Activated CD8-positive, alpha-beta T cell treated with anti-CD3 and anti-CD28 coated beads, Interleukin-2, amount 10 ng/mL, durations not matched to agents 7 days and 5 days (primary cell): Measurements from ENCODE around the gene POLG. TPM values are rescaled to one million over a fixed set of nuclear protein-coding genes. Genes with fewer than 3 reads are reported as not detected.
A peak's percentile ranks its signal among the peaks of the same experiment; 100 is the strongest.

Source experiments
- ATAC-seq: fragments of 150-1000 bp; cut with Tn5 transposase; one replicate; pipeline ENCODE4 v1.10.0; 2021; ENCODE audit warnings: moderate library complexity
- CTCF ChIA-PET: fragments of 350-600 bp; sonication (Branson Sonifier 250); formaldehyde crosslinking; loops from one replicate; lab custom pipeline; 2021; ENCODE audit warnings: antibody characterized with exemption; lab: Charles Lee
- POLR2A ChIA-PET: fragments of 350-600 bp; sonication (Branson Sonifier 250); formaldehyde crosslinking; loops from one replicate; lab custom pipeline; 2021; ENCODE audit warnings: antibody characterized with exemption; lab: Charles Lee
- DNase-seq: peaks from one replicate; pipeline ENCODE4 v3.0.0-alpha.2; 2020
- H3K27ac Mint-ChIP-seq: one replicate; pipeline ENCODE4 v1.8.0; 2021; ENCODE audit warnings: mild to moderate bottlenecking, mixed read lengths
- H3K27me3 Mint-ChIP-seq: one replicate; pipeline ENCODE4 v1.8.0; 2021; ENCODE audit warnings: low read depth, mixed read lengths
- H3K36me3 Mint-ChIP-seq: one replicate; pipeline ENCODE4 v1.8.0; 2021; ENCODE audit warnings: low read depth, mixed read lengths
- H3K4me1 Mint-ChIP-seq: one replicate; pipeline ENCODE4 v1.8.0; 2021; ENCODE audit warnings: low read depth, mixed read lengths
- H3K4me3 Mint-ChIP-seq: one replicate; pipeline ENCODE4 v1.8.0; 2021; ENCODE audit warnings: mild to moderate bottlenecking, mixed read lengths
- H3K9me3 Mint-ChIP-seq: one replicate; pipeline ENCODE4 v1.8.0; 2022; ENCODE audit warnings: mixed read lengths; ENCODE audit not compliant: insufficient read depth
- total RNA-seq, 2 experiments: library from RNA; stranded (reverse); gene quantifications; one replicate each; pipeline ENCODE4 v1.2.3, GENCODE V29; 2021

POLG gene
- total RNA-seq, 2 experiments from 2014 or later = 121 to 128 TPM

DNA sequence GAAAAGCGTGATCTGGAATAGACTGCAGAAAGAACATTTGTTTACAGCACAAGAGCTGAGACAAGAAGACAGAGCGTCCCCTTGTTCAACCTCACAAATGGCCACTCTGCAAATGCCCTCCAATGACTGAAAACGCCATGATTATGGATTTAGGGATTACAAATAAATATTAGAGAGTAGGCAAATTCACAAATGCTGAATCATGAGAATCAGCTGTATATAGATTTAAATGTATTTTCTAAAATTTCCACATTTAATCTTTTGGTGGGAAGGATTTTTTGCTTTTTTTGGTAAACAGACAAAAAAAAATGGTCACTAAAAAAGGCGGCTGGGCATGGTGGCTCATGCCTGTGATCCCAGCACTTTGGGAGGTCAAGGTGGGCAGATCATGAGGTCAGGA, 10.6 kb upstream of the POLG start:
- H3K36me3 Mint-ChIP-seq = no peaks in the 10 kb centered on the region
- H3K4me1 Mint-ChIP-seq = no peaks in the 10 kb centered on the region
- no peak overlapping the region for H3K27ac Mint-ChIP-seq
- CTCF ChIA-PET = interaction anchor here (0.6 to 3.3 kb wide), 3 partner anchors 9 to 138 kb away, joined by 3 to 20 read pairs (median 5); no protein-coding TSS in a partner anchor
- ATAC-seq (no peak), DNase-seq (no peak)
- peaks cover 18% of the 10 kb centered on the region for H3K27me3 Mint-ChIP-seq
- no peak overlapping the region for H3K4me3 Mint-ChIP-seq
- POLR2A ChIA-PET = interaction anchor here (0.8 kb wide), 1 partner anchor 54 kb away, joined by 3 read pairs; no protein-coding TSS in a partner anchor
- no peaks in the 10 kb centered on the region for H3K9me3 Mint-ChIP-seq

DNA sequence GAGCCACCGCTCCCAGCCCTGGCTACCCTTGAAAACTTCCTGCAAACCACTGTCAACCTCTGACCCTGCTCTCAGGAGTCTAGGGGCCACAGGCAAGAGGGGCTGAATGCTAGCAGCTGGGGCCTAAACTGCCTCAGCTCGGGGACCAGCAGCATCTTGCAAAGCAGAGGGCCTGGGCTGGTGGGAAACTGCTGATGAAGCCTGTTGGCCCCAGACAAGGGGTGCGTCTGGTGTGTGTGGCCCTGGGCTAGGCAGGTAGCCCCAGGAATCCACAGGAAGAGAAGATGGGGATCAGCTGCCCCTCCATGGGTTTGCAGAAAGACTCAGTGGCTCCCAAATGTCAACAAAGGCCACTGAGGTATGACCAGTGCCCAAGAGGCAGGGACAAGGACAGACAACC, 8.2 kb upstream of the POLG start:
- H3K36me3 Mint-ChIP-seq = no peaks in the 10 kb centered on the region
- no peak overlapping the region for H3K27ac Mint-ChIP-seq
- peaks cover 18% of the 10 kb centered on the region for H3K27me3 Mint-ChIP-seq
- DNase-seq (no peak), ATAC-seq (no peak)
- H3K4me1 Mint-ChIP-seq = no peaks in the 10 kb centered on the region
- ChIA-PET POLR2A (no interaction called here), CTCF (no interaction called here)
- H3K4me3 Mint-ChIP-seq = no peak overlapping the region
- no peaks in the 10 kb centered on the region for H3K9me3 Mint-ChIP-seq

DNA sequence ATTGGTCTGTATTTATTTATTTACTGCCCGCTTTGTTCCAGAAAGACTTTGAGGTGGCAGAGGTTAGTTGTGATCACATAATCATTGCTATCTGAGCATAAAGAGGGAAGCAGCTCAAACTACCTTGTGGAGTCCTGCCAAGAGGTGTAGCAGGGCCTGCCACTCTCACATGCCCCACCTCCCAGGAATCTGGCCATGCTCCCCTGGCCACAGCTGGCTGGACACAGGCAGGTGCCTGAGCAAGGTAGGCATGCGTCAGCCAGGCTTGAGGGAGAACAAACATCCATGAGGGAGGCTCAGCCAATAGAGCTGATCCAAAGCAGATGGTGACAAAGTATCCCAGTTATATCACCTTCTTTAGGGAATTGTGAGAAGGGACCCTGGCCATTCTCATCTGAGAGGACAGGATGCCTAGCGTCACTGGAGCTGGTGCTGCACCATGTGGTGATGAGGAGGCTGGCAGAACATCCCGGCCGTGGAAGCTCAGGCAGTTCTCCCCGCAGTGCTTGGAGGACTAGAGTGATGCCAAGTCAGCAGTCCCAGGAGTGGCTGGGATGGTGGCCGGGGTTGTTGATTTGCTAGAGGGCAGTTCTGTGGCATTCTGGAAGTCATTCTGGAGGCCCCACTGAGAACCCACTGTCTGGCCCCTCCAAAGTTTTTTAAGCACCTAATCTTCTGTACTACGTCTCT, 6.8 kb upstream of the POLG start:
- no peaks in the 10 kb centered on the region for H3K9me3 Mint-ChIP-seq
- no peak for DNase-seq
- H3K36me3 Mint-ChIP-seq = no peaks in the 10 kb centered on the region
- H3K27ac Mint-ChIP-seq = no peak overlapping the region
- POLR2A ChIA-PET = no interaction called here
- H3K27me3 Mint-ChIP-seq = peaks cover 15% of the 10 kb centered on the region
- ATAC-seq = no peak
- peaks cover 5% of the 10 kb centered on the region for H3K4me1 Mint-ChIP-seq
- CTCF ChIA-PET = interaction anchor here (8.4 kb wide), 1 partner anchor 17 kb away, joined by 58 read pairs; no protein-coding TSS in a partner anchor
- no peak overlapping the region for H3K4me3 Mint-ChIP-seq

DNA sequence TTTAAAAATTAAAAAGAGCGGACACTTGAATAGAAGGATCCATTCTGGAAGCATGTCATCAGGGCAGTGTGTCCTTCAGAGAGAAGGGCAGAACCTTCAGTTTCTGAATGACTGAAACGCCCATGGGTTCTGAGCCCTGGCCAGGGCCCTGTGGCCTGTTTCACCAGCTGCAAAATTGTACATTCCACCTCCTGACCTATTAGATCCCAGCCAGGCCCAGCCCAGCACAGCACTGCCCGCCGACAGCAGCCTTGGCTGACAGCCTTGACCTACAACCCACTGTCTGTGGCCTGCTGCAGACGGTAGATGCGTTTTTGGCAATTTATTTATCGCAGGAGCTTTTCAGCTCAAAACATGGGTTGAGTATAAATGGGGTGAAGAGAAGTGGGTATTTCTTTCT, 5.9 kb upstream of the POLG start:
- CTCF ChIA-PET = interaction anchor here (0.6 to 8.4 kb wide), 3 partner anchors 17 to 153 kb away, joined by 3 to 58 read pairs (median 4); no protein-coding TSS in a partner anchor
- DNase-seq = no peak
- H3K9me3 Mint-ChIP-seq = no peaks in the 10 kb centered on the region
- no peak for ATAC-seq
- H3K36me3 Mint-ChIP-seq = no peaks in the 10 kb centered on the region
- peaks cover 10% of the 10 kb centered on the region for H3K4me1 Mint-ChIP-seq
- POLR2A ChIA-PET = interaction anchor here (0.7 kb wide), 1 partner anchor 22 kb away, joined by 4 read pairs; no protein-coding TSS in a partner anchor
- no peak overlapping the region for H3K27ac Mint-ChIP-seq
- peaks cover 15% of the 10 kb centered on the region for H3K27me3 Mint-ChIP-seq
- no peak overlapping the region for H3K4me3 Mint-ChIP-seq

DNA sequence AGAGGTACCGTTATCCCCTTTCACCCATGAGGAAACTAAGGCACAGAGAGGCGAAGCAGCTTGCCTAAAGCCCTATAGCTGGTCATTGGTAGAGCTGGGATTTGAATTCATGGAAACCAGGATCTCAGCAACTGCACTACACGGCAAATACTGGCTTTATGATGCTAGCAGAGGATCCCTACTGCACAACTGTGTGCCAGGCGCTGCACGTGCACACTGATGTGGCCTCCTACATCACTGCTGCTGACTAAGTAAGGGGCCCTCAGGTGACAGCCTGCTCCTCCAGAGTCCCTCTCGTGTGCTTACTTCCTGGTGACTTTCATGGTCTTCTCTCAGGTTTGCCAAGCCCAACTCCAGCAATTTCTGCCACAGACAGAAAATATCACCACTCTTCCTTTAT, 3.4 kb upstream of the POLG start:
- Mint-ChIP-seq H3K27me3 (peaks cover 11% of the 10 kb centered on the region), H3K27ac (no peak overlapping the region), H3K4me3 (no peak overlapping the region), H3K9me3 (no peaks in the 10 kb centered on the region), H3K4me1 (peaks cover 18% of the 10 kb centered on the region), H3K36me3 (peaks cover 8% of the 10 kb centered on the region)
- no peak for DNase-seq
- ChIA-PET CTCF (interaction anchor here (0.8 to 8.4 kb wide), 3 partner anchors 20 to 132 kb away, joined by 3 to 58 read pairs (median 3); no protein-coding TSS in a partner anchor), POLR2A (interaction anchor here (0.6 kb wide), 1 partner anchor 320 kb away, joined by 4 read pairs; no protein-coding TSS in a partner anchor)
- no peak for ATAC-seq

DNA sequence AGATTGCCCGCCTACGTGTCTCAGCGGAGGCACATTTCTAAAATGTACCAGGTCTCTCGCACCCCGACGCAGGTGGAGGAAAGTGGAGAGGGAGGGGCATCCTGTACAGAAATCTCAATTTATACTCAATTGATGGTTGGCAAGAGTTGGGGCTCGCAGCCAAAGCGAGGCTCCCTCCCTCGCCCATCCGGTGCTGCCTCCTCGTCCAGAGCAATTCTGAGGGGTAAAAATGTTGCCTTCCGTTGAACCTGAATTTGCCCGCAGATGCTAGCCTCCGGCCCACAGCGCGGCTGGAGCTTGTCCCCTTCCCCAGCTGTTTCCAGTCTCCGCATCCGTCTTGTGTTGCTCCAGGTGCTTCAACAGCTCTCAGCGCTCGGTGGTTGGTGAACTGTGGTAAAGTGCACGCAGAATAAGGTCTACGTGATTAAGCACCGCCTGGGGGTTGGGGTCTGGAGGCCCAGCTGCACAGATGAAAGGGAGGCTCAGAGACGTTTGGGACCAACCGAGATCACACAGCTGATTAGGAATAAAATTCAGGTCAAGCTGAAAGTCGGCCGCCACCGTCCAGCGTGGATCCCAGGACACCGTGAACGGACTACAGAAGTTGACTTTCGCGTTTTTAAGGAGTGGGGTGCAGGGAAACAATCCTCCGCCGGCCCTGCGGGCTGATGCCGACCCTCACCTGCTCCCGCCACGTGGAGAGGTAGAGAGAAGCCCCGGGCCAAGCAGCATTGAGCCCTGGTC, 846 bp upstream of the POLG start:
- Mint-ChIP-seq H3K27me3 (peaks cover 11% of the 10 kb centered on the region), H3K4me3 (peak overlapping the region; percentile 86), H3K36me3 (peaks cover 32% of the 10 kb centered on the region), H3K9me3 (no peaks in the 10 kb centered on the region), H3K27ac (peak overlapping the region; percentile 90), H3K4me1 (peaks cover 42% of the 10 kb centered on the region)
- CTCF ChIA-PET = interaction anchor here (0.9 to 8.4 kb wide), 5 partner anchors 9 to 128 kb away, joined by 3 to 58 read pairs (median 3); no protein-coding TSS in a partner anchor
- DNase-seq = no peak
- POLR2A ChIA-PET = interaction anchor here (0.6 to 0.8 kb wide), 4 partner anchors 17 to 686 kb away, joined by 3 read pairs; partner anchors contain the start of gene TICRR
- no peak for ATAC-seq

DNA sequence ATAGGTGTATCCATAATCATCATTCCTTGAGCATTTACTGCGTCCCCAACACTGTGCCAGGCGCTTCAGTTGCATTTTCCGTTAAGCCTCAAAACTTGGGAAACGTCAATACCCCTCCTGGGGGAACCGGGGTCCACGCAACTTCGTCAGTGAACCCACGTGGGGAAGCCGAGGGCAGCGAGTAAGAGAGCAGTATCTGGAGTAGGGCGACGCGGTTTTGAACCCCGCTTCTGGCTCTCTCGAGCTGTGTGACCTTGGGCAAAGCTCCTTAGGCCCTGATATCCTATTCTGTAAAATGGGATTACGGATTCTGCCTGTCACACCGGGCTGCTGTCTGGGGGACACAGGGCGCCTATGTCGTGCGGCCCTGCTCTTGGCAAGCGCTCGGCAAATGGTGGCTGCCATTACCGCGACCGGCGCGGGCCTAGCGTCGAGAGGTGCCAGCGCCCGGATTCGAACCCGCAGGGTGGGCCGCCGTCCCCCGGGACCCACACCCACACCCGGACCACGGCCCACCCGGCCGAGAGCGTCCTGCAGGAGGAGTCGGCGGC, 590 bp downstream of the POLG start:
- no peak for ATAC-seq
- Mint-ChIP-seq H3K4me1 (peaks cover 57% of the 10 kb centered on the region), H3K36me3 (peaks cover 47% of the 10 kb centered on the region), H3K4me3 (peak overlapping the region; percentile 80), H3K27ac (peak overlapping the region; percentile 77), H3K27me3 (peaks cover 9% of the 10 kb centered on the region), H3K9me3 (no peaks in the 10 kb centered on the region)
- CTCF ChIA-PET = interaction anchor here (1.2 to 8.4 kb wide), 5 partner anchors 10 to 127 kb away, joined by 3 to 58 read pairs (median 5); no protein-coding TSS in a partner anchor
- POLR2A ChIA-PET = interaction anchor here (1.2 kb wide), 1 partner anchor 9 kb away, joined by 3 read pairs; no protein-coding TSS in a partner anchor
- DNase-seq = peak; percentile 20

DNA sequence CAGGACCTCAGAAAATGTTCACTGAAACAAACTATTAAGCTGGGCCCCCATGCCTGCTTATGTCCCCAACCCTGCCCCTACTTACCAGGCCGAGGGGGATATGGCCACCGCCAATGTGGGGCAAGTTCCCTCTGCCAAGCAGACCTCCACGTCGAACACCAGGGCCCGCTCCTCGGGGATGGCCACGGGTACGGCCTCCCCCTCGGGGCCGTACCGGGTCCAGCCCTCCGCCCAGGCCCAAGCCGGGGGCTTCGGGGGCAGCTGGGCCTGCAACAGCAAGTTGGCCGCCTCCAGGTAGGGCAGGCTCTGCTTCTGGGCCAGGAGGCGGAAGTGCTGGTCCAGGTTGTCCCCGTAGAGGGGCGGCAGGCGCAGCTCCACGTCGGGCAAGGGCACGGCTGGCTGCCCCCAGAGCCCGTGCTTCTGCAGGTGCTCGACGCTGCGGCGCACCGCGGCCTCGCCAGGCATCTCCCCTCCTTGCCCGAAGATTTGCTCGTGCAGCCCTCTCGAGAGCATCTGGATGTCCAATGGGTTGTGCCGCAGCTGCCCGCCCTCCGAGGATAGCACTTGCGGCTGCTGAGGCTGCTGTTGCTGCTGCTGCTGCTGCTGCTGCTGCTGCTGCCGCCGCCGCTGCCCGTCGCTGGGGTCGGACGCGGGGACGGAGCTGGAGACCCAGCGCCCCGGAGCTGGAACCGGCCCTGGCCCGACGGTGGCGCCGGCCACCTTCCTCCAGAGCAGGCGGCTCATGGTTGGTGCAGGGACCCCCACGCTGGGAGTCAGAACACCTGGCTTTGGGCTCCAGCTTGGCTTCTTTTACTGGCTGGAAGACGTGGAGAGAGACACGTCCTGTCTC, 1.4 kb downstream of the POLG start:
- POLR2A ChIA-PET = interaction anchor here (1.2 kb wide), 1 partner anchor 8 kb away, joined by 3 read pairs; no protein-coding TSS in a partner anchor
- ATAC-seq (no peak), DNase-seq (peak; percentile 21)
- H3K4me3 Mint-ChIP-seq = peak overlapping the region; percentile 80
- peak overlapping the region; percentile 77 for H3K27ac Mint-ChIP-seq
- peaks cover 50% of the 10 kb centered on the region for H3K36me3 Mint-ChIP-seq
- H3K27me3 Mint-ChIP-seq = peaks cover 3% of the 10 kb centered on the region
- H3K4me1 Mint-ChIP-seq = peaks cover 63% of the 10 kb centered on the region
- H3K9me3 Mint-ChIP-seq = no peaks in the 10 kb centered on the region
- CTCF ChIA-PET = interaction anchor here (0.8 to 5.7 kb wide), 7 partner anchors 17 to 127 kb away, joined by 3 to 38 read pairs (median 4); no protein-coding TSS in a partner anchor

DNA sequence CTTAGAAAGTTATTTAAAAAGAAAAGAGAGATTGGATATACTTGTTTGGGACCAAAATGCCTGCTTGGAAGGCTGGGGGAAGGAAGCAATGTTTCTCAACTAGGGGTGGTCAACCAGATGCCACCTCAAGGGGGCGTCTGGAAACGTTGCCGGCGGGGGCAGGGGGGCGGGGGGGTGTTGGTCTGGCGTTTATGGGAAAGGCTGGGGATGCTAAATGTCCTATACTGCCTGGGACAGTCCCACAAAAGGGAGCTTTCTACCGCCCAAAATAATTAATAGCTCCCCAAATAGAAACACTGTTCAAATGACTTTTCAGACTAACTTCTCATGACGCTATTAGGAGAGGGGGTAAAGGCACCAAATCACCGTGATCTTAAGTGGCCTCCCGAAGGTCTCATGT, 2.2 kb downstream of the POLG start:
- no peak for ATAC-seq
- Mint-ChIP-seq H3K27me3 (peaks cover 2% of the 10 kb centered on the region), H3K4me1 (peaks cover 68% of the 10 kb centered on the region), H3K4me3 (peak overlapping the region; percentile 75), H3K36me3 (peaks cover 56% of the 10 kb centered on the region), H3K9me3 (no peaks in the 10 kb centered on the region), H3K27ac (peak overlapping the region; percentile 71)
- POLR2A ChIA-PET = no interaction called here
- CTCF ChIA-PET = interaction anchor here (0.8 to 5.7 kb wide), 7 partner anchors 16 to 126 kb away, joined by 3 to 38 read pairs (median 4); no protein-coding TSS in a partner anchor
- peak; percentile 38 for DNase-seq

DNA sequence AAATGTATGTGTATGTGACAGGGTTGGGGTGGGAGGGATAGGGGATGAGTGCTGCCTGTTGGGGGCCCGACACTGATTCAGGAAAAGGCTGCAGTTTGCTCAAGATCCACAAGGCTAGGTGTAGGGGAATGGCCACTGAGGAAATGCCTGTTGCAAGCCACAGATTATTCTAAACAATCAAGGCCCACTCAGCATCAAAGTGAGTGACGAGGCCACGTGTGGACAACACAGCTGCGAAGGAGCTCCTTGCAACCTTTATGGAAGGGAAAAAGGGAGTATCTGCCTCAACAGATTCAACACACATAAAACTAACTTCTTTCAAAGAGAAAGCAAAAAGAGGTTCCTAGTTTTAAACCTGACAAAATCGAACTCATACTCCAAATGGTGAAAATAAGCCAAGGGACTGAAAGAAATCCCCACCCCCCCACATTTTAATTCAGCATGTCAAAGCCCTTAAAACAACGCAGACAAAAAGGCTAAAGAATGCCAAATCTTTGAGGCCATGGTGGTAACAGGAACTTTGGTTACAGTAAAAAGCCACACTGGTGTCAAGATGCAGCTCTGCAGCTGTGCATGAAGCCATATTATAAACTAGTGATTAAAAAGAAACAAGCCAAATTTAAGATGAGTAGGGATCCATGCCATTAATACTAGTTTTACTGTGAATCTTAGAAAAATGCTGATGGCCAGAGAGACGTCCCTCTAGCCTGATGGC, 3.6 kb downstream of the POLG start:
- ATAC-seq = no peak
- Mint-ChIP-seq H3K4me1 (peaks cover 63% of the 10 kb centered on the region), H3K4me3 (peak overlapping the region; percentile 75), H3K27ac (peak overlapping the region; percentile 86), H3K36me3 (peaks cover 69% of the 10 kb centered on the region), H3K27me3 (peaks cover 2% of the 10 kb centered on the region), H3K9me3 (no peaks in the 10 kb centered on the region)
- ChIA-PET POLR2A (no interaction called here), CTCF (interaction anchor here (1.2 to 5.7 kb wide), 6 partner anchors 11 to 125 kb away, joined by 3 to 38 read pairs (median 6); partner anchors contain the start of gene FANCI)
- peak; percentile 20 for DNase-seq
